H1 (cell line): ENCODE data around the gene HMGCLL1.

Source experiments
- GABPA ChIP-seq: IDR thresholded peaks from 2 replicates; pipeline ENCODE4 v1.6.1; 2011; ENCODE audit warnings: mild to moderate bottlenecking, low read length, moderate library complexity, borderline replicate concordance; ENCODE audit not compliant: insufficient read depth
- NANOG ChIP-seq: IDR thresholded peaks from 2 replicates; pipeline ENCODE4 v1.6.1; 2011; ENCODE audit warnings: low read length, low read depth, mild to moderate bottlenecking, inconsistent platforms; ENCODE audit not compliant: insufficient read depth, poor library complexity, severe bottlenecking
- YY1 ChIP-seq: IDR thresholded peaks from 2 replicates; pipeline ENCODE4 v1.6.1; 2011; ENCODE audit warnings: low read depth, mild to moderate bottlenecking, low read length
- TF ChIP-seq, protein P1 (sequence below): IDR thresholded peaks from 2 replicates; pipeline ENCODE4 v1.6.1; 2012; ENCODE audit warnings: low read length, inconsistent platforms
- TF ChIP-seq, protein P2 (sequence below): IDR thresholded peaks from 2 replicates; pipeline ENCODE4 v1.6.1; 2012; ENCODE audit warnings: inconsistent platforms
- TF ChIP-seq, protein P3 (sequence below), 3 experiments: IDR thresholded peaks; 1 replicate in 2 of 3; 2 replicates in 1 of 3; pipeline versions ENCODE4 v1.5.1 to v1.6.1; 2011; ENCODE audit warnings: low read length in 3 of 3, mild to moderate bottlenecking in 3 of 3, inconsistent platforms in 2 of 3, low read depth in 1 of 3, moderate library complexity in 1 of 3; ENCODE audit not compliant: insufficient read depth in 1 of 3; ENCODE audit errors: control extremely low read depth in 1 of 3
- TF ChIP-seq, protein P4 (sequence below): IDR thresholded peaks from 2 replicates; pipeline ENCODE4 v1.6.1; 2011; ENCODE audit warnings: low read length, improper control_type of control experiment

DNA sequence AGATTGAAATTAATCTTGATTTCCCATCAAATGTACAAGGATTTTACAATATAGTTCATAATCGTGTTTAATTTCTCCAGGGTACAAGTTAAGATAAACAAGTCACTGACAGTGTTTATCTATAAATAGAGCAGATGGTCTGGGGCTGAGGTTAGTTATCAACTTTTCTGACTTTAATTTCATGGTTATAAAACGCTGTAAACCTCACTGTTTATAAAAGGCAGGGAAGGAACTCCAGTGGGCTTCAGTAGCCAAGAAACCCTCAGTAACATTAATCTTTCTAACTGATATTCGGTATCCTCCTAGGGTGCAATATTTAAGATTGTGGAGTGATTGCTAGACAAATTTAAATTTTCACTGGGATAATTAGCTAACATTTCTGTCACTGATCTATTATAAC, 183.1 kb downstream of the HMGCLL1 start:
- TF ChIP-seq, protein P1, sequence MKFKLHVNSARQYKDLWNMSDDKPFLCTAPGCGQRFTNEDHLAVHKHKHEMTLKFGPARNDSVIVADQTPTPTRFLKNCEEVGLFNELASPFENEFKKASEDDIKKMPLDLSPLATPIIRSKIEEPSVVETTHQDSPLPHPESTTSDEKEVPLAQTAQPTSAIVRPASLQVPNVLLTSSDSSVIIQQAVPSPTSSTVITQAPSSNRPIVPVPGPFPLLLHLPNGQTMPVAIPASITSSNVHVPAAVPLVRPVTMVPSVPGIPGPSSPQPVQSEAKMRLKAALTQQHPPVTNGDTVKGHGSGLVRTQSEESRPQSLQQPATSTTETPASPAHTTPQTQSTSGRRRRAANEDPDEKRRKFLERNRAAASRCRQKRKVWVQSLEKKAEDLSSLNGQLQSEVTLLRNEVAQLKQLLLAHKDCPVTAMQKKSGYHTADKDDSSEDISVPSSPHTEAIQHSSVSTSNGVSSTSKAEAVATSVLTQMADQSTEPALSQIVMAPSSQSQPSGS: no peak
- TF ChIP-seq, protein P2, sequence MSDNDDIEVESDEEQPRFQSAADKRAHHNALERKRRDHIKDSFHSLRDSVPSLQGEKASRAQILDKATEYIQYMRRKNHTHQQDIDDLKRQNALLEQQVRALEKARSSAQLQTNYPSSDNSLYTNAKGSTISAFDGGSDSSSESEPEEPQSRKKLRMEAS: no peak
- TF ChIP-seq, protein P3, sequence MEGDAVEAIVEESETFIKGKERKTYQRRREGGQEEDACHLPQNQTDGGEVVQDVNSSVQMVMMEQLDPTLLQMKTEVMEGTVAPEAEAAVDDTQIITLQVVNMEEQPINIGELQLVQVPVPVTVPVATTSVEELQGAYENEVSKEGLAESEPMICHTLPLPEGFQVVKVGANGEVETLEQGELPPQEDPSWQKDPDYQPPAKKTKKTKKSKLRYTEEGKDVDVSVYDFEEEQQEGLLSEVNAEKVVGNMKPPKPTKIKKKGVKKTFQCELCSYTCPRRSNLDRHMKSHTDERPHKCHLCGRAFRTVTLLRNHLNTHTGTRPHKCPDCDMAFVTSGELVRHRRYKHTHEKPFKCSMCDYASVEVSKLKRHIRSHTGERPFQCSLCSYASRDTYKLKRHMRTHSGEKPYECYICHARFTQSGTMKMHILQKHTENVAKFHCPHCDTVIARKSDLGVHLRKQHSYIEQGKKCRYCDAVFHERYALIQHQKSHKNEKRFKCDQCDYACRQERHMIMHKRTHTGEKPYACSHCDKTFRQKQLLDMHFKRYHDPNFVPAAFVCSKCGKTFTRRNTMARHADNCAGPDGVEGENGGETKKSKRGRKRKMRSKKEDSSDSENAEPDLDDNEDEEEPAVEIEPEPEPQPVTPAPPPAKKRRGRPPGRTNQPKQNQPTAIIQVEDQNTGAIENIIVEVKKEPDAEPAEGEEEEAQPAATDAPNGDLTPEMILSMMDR (IDR thresholded peaks at IDR 0.05; ENCODE audit: control extremely low read depth in 1 of 3, insufficient read depth in 1 of 3, low read depth in 1 of 3, low read length in 3 of 3): no peak
- no peak for TF ChIP-seq YY1
- no peak for TF ChIP-seq NANOG
- no peak for TF ChIP-seq GABPA
- TF ChIP-seq, protein P4, sequence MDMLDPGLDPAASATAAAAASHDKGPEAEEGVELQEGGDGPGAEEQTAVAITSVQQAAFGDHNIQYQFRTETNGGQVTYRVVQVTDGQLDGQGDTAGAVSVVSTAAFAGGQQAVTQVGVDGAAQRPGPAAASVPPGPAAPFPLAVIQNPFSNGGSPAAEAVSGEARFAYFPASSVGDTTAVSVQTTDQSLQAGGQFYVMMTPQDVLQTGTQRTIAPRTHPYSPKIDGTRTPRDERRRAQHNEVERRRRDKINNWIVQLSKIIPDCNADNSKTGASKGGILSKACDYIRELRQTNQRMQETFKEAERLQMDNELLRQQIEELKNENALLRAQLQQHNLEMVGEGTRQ: no peak
